22Rv1 (cell line): ENCODE results near the gene MAEA.

Experiments used
- CTCF ChIP-seq: fragments of 450-650 bp; IDR thresholded peaks from 2 replicates; pipeline ENCODE4 v1.5.1; 2017; ENCODE audit warnings: mild to moderate bottlenecking
- ZFX ChIP-seq: fragments of 450-650 bp; IDR thresholded peaks from 2 replicates; pipeline ENCODE4 v1.6.1; 2017; ENCODE audit warnings: antibody characterized with exemption, borderline replicate concordance

- TF ChIP-seq CTCF = no peak
- TF ChIP-seq ZFX = no peak
Measured at GRCh38 chr4:1296324-1297022, 6.8 kb downstream of the MAEA start.
